Measurements from ENCODE around the gene FAM3D.

GRCh38 chr3:58591517-58592510 is 74.8 kb downstream of the FAM3D start:
- no peak for TF ChIP-seq POLR2A (IDR thresholded peaks at IDR 0.05; ENCODE audit: low read length)
- TF ChIP-seq, protein P1, sequence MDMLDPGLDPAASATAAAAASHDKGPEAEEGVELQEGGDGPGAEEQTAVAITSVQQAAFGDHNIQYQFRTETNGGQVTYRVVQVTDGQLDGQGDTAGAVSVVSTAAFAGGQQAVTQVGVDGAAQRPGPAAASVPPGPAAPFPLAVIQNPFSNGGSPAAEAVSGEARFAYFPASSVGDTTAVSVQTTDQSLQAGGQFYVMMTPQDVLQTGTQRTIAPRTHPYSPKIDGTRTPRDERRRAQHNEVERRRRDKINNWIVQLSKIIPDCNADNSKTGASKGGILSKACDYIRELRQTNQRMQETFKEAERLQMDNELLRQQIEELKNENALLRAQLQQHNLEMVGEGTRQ (IDR thresholded peaks at IDR 0.05), result no peak
- no peak for TF ChIP-seq CTCF (IDR thresholded peaks at IDR 0.05)
- no peak for TF ChIP-seq RNF2 (IDR thresholded peaks at IDR 0.05; ENCODE audit: borderline replicate concordance, low read depth)
- TF ChIP-seq TP53 (CRISPR knock-in tag; IDR thresholded peaks at IDR 0.05), result no peak
- no peak for TF ChIP-seq ESRRA (IDR thresholded peaks at IDR 0.05; ENCODE audit: borderline replicate concordance, low read length)
- TF ChIP-seq RAD21 (conservative IDR thresholded peaks at IDR 0.05 in 1 of 2, IDR thresholded peaks at IDR 0.05 in 1 of 2), result no peak
- no peak for TF ChIP-seq TFCP2L1 (CRISPR knock-in tag; IDR thresholded peaks at IDR 0.05)
- TF ChIP-seq ZFP36 (IDR thresholded peaks at IDR 0.05; ENCODE audit: borderline replicate concordance, partially characterized antibody), result no peak
- no peak for TF ChIP-seq CBX2 (IDR thresholded peaks at IDR 0.05; ENCODE audit: borderline replicate concordance, low read depth)
- TF ChIP-seq CHD2 (IDR thresholded peaks at IDR 0.05; ENCODE audit: low read length, partially characterized antibody), result no peak
- TF ChIP-seq REST (IDR thresholded peaks at IDR 0.05), result no peak
- TF ChIP-seq MAX (IDR thresholded peaks at IDR 0.05), result no peak
- TF ChIP-seq, protein P2, sequence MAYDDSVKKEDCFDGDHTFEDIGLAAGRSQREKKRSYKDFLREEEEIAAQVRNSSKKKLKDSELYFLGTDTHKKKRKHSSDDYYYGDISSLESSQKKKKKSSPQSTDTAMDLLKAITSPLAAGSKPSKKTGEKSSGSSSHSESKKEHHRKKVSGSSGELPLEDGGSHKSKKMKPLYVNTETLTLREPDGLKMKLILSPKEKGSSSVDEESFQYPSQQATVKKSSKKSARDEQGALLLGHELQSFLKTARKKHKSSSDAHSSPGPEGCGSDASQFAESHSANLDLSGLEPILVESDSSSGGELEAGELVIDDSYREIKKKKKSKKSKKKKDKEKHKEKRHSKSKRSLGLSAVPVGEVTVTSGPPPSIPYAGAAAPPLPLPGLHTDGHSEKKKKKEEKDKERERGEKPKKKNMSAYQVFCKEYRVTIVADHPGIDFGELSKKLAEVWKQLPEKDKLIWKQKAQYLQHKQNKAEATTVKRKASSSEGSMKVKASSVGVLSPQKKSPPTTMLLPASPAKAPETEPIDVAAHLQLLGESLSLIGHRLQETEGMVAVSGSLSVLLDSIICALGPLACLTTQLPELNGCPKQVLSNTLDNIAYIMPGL (CRISPR knock-in tag; IDR thresholded peaks at IDR 0.05; ENCODE audit: borderline replicate concordance), result no peak

Measured in A549 (cell line).